NCI-H1048 (cell line): Measurements from ENCODE around the gene MCEMP1.

Experiments used
- DNase-seq: peaks from one replicate; lab custom pipeline; 2025; lab: John Stamatoyannopoulos, UW

The MCEMP1 gene

DNA sequence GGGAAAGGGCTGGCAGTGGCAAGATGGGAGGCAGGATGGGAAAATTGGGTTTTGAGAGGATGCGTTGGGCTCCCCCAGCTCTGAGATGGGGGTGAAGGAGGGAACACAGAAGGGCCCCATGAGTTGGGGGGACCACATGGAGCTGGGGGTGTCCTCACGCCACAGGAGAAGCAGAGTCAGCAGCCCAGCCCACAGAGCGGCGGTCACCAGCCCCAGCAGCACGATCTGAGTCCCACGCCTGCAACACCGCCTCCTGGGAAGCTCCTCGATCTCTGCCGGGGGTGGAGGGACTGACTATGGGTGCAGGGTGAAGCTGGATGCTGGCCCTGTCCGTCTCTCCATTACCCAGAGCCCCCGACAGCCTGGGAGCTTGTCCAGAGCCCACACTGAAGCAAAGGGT, 21.7 kb downstream of the MCEMP1 start:
- no peak for DNase-seq

DNA sequence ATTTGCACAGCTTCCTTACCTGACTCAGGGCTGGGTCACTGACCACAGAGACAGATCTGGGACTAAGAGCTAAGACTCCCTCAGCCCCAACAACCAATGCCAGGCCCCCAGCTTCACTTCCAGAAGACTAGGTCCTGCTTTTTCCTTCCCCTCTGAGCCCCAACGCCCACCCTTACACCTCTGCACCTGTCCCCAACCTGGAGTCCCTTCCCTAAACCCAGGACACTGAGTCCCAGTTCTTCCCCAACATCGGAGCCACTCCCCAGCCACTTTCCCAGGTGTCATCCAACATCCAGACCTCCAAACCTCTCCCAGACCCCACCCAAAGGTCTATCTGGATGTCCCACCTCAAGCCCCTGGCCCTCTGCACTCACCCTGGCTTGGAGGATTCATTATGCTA, 22.1 kb downstream of the MCEMP1 start:
- DNase-seq = no peak

DNA sequence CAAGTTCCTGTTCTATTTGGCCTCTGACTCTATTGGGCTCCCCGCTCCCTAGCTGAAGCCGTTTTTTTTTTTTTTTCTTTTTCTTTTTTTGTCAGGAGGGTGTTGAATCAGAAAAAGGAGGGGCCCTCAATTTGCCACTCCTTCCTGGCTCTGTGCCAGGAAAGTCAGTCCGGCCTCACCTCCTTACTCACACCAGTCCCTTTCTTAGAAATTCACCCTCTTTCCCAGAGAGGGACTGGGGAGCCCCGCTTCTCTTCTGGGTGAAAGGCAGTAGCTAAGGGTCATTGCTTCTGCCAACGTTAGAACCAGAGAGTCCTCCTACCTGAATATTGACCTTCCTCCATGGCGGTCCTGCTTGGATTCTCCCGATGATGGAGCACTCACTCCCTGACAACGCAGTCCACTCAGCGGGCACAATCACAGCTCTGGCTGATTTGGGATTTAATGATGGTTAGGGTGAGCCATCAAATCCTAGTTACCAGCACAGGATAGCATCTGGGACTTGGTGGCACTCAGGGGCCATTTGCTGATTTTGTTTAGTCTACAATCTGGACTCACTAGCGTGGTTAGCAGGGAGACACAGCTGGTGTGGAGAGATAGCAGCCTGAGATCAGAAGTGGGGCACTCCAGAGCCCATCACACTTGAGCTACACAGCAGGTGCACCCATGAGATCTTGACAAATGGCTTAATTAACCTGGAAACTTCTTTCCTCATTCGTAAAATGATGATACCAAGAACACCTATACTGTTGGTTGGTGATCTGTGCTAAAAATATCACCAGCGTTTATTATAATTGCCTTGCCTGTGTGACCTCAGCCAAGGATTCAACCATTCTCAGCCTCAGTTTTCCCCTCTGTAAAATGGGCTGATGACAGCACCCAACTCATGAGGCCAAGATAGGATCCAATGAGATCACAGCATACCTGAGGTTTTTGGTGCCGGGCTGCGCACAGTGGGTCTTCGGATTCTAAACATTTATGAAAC, 22.8 kb downstream of the MCEMP1 start:
- DNase-seq = no peak

DNA sequence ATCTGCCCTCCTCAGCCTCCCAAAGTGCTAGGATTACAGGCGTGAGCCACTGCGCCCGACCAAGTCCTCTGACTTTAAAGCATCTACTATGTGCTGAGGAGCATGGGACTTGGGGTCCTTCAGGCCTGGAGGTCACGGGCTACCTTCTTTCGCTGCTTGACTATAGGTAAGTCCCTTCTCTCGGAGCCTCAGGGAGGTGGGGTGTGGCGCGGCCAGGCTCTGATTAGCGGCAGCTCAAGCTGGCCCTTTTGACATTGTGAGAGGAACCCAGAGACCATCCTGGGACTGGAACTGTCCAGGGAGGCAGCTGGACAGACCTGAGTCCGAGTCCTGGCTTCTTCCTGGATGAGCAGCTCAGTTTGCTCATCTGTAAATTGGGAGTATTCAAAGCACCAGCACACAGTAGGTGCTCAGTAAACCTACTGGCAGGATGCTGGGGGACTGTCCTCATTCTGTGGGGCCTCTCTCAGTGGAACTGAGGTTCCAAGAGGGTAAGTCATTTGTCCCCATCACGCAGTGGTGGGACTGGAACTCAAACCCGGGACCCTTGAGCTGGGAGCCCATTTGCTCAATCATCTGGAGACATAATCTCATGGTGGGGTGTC, 24.3 kb downstream of the MCEMP1 start:
- no peak for DNase-seq

DNA sequence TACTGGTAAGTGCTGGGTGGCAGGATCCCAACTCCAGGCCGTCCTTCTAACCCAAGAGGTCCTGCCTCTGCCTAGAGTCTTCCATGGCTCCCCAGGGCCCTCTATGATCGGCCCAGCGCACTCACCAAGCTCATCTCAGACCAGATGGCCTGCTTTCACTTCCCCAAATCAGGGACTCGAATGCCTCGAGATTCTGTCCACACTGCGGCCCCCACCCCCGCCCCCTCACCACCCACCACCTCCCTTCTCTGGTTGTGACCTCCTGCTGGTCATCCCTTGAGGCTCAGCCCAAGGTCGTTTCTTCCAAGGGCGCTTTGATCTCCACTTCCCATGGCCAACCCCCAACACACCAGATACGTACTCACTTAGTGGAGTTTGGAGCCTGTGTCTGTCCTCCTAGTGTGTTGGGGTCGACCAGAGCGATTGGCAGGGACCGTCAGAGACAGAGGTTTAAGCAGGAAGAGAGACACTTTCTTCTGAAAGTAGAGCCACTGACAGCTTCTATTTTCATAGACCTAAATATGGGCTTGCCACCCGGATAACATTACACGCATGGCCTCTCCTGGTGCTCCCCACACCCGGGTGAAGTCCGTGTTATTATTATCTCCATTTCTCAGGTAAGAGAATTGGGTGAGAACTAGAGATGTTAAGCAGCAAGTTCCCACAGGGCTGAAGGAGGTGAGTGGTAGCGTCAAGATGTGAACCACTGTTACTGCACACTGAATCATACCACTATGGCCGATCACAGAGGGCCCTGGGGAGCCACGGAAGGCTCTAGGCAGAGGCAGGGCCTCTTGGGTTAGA, 25.0 kb downstream of the MCEMP1 start, which contains the start of gene FCER2:
Gene FCER2 (minus strand): TSS at position 478 of the 804 bp plus-strand sequence. CDS start 2,371 bp downstream, outside the sequence.
- no peak for DNase-seq

DNA sequence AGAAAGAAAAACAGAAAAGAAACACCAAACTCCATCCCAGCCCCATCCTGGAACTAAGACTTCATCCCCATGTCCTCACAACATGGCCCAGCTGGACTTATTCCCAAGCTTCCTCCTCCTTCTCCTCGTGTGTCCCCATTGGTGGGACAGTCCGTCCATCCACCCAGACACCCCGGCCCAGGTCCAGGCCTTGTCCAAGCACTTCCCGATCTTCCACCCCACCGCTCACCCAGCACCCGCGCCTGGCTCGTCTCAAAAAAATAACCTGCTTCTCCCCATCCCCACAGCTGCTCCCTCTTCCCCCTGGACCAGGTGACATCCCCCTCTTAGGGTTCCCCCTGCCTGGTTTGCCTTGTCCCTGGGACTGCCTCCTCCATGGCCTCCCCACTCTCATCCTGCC, 26.4 kb downstream of the MCEMP1 start:
- DNase-seq = no peak

DNA sequence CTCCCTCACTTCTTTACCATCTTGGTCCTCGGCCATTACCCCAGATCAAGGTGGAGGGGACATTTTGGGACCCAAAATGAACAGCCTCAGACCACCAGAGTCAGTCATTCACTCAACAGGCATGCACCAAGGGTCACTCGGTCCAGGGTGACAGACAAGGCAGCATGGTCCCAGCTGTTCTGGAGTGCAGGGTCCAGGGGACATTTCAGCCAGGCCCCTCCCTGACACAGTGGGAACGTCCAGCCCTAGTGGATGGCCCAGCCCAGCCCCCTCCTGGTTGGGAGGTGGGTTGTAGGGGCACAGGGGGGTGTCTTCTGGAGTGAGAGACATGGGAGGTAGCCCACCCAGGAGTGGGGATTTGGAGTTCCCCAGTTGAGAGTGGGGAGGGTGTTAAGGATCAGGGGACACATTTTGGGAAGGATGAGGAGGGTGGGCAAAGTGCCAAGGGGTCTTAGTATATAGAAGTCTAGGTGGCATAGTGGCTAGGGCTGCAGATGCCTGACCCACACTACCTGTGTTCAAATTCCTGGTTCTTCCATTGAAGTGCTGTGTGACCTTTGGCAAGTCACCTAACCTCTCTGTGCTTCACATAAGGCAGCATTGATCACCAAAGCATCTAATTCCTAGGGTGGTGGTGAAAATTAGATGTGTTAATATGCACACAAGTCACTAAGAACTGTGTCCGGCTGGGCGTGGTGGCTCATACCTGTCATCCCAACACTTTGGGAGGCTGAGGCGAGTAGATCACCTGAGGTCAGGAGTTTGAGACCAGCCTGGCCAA, 27.6 kb downstream of the MCEMP1 start:
- no peak for DNase-seq

DNA sequence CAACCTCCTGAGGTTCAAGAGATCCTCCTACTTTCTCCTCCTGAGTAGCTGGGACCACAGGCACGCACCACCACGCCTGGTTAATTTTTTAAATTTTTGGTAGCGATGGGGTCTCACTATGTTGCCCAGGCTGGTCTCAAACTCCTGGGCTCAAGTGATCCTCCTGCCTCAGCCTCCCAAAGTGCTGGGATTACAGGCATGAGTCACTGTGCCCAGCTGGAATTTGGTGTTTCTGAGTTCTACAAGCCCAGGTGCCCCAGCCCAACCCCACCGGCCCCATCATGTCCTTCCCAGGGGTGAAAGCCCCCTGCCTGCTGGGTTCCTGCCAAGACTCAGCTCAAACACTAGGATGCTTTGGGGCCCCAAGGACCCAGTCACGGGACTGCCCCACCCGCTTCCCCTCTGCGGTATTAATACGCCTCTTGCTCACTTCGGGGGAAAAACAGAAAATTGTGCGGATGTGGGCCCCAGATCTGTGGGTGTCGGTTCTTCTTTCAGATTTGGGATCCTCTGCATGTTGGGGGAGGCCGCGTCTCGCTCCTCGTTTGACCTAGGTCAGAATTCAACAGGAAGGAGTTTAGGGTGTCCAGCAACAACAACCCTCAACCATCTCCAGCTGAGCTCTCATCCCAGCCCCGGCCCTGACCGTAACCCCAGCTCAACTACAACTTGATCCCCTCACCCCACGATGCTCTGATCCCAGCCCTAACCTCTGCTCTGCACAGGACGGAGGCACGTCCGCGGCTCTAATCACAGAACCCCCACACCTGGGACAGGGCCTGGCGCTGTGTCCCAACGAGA, 28.7 kb downstream of the MCEMP1 start:
- DNase-seq = no peak

DNA sequence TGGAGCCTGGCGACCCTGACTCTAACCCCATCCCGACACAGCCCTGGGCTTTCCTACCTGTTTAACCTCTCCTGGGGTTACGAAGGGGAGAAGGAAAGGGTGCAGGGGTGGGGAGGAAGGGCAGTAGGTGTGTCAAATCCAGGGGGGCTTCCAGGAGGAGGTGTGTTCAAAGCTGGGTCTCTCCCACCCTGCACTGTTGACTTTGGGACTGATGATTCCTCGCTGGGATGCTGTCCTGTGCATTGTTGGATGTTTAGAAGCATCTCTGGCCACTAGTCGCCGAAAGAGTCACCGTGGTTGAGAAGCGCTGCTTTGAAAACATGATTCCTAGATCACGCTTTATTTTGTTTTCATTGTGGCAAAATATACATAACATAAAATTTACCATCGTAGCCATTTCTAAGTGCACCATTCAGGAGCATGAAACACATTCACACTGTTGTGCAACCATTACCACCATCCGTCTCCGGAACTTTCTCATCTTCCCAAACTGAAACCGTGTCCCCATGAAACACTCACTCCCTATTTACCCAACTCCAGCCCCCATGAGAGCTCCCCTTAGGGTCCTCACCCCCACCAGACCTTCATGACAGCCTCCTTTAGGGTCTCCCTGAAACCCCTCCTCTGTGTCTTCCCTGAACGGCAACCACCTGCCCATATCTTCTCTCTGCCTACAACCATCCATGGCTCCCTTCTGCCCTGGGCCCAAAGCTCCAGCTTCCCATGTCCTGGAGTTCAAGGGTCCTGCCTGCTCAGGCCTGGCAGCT, 29.5 kb downstream of the MCEMP1 start:
- no peak for DNase-seq

DNA sequence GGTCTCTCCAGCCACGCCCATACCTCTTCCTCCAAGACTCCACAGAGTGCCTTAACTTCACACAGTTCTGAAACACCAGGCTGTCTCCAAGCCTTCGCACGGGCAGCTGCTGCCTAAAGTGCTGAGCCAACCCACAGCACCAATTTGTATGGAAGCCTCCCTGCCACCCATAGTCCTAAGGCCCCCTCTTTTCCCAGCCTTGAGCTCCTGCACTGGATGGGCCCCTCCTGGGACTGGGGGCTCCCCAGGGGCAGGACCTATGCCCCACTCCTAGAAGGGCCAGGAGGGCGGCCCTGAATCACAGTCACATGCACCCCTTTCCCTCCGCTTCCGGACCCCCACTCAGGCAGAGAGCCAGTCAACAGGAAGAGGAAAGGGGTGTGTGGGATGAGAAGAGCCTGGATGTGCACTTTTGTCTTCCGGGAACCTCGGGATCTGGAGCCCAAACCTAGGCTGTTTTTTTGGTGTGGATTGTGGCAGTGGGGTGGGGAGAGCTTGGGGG, 30.1 kb downstream of the MCEMP1 start:
- no peak for DNase-seq

DNA sequence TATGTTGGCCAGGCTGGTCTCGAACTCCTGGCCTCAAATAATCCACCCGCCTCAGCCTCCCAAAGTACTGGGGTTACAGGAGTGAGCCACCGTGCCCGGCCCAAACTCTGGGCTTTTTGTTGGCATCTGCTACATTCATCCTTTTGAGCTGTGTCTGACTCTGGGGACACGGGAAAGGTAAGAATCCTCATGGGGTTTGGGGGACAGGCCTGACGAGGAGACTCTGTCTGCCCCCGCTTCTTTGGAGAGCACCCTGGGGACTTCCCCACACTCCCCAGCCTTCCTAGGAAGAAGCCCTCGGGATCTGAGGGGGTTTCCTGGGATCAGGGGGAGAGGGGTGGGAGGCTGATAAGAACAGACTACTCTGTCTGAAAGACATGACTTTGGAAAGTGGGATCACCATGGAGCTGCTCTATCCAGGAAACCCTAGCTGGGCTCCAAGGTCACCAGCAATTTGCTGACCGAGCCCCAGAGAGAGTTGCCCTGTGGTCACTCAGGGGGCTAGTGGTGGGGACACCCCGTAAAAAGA, 33.1 kb downstream of the MCEMP1 start:
- no peak for DNase-seq

DNA sequence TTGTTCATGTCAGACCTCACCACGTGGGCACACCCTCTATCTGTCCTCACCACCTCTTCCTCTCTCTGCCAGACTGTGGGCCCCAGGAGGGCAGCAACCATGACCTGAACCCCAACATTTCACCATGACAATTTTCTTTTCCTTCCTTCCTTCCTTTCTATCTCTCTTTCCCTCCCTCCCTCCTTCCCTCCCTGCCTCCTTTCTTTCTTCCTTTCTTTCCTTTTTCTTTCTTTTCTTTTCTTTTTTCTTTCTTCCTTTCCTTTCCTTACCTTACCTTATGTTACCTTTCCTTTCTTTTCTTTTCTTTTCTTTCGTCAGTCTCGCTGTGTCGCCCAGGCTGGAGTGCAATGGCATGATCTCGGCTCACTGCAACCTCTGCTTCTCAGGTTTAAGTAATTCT, 33.7 kb downstream of the MCEMP1 start:
- DNase-seq = no peak

DNA sequence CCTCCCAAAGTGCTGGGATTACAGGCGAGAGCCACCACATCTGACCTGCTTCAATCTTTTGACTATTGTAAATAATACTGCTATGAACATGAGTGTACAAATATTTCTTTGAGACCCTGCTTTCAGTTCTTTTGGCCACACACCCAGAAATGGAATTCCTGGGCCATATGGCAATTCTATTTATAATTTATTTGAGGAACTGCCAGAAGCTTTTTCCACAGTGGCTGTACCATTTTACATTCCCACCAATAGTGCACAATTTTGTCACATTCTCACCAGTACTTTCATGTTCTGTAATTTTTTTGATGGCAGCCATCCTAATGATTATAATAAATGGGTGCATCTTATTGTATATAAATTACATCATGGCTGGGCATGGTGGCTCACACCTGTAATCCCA, 38.8 kb downstream of the MCEMP1 start:
- no peak for DNase-seq

DNA sequence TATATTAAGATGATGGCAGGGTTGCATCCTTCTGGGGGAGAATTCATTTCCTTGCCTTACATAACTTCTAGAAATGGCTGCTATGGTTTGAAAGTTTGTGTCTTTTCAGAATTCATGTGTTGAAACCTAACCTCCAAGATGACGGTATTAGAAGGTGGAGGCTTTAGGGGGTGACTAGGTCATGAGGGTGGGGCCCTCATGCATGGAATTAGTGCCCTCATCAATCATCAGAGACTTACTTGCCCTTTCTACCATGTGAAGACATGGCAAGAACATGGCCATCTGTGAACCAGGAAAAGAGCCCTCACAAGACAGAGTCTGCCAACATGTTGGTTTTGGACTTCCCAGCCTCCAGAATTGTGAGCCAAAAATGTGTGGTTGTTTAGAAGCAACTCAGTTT, 39.9 kb downstream of the MCEMP1 start:
- DNase-seq = no peak

DNA sequence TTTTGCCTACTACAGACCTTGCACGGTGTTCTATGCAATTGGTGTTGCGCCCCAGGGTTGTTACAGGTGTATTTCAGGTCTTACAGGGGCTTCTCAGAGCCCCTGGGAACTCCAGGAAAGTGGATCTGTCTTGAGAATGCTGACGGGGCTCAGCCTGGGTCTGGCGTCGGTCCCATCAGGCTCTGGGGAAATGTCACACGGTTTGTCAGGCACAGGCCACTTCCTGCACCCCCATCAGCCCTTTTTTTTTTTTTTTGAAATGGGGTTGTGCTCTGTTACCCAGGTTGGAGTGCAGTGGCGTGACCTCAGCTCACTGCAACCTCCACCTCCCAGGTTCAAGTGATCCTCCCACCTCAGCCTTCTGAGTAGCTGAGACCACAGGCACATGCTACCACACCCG, 41.8 kb downstream of the MCEMP1 start:
- no peak for DNase-seq

DNA sequence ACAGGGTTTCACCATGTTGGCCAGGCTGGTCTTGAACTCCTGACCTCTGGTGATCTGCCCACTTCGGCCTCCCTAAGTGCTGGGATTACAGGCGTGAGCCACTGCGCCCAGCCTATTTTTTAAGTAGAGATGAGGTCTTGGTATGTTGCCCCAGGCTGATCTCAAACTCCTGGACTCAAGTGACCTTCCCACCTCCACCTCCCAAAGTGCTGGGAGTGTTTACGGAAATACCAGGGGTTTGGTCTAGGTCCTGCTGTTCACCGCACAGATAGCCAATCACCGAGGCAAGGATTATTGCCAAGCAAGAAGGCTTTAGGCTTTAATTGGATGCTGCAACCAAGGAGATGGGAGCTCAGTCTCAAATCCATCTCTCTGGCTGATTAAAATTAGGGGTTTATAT, 43.5 kb downstream of the MCEMP1 start:
- DNase-seq = no peak

DNA sequence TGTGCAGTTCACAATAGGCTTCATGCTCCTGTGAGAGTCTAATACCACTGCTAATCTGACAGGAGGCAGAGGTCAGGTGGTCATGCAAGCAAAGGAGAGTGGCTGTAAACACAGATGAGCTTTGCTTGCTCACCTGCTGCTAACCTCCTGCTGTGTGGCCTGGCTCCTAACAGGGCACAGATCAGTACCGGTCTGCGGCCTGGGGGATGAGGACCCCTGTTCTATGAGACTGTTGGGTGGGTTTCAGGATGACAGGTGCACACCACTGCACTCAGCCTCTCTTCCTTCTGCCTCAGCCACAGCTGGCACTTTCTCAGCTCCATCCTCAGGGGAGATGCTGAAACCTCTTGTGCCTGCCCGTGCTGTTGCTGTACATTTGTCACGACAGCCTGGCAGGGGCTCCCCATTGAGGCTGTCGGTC, 45.4 kb downstream of the MCEMP1 start:
- DNase-seq = no peak

DNA sequence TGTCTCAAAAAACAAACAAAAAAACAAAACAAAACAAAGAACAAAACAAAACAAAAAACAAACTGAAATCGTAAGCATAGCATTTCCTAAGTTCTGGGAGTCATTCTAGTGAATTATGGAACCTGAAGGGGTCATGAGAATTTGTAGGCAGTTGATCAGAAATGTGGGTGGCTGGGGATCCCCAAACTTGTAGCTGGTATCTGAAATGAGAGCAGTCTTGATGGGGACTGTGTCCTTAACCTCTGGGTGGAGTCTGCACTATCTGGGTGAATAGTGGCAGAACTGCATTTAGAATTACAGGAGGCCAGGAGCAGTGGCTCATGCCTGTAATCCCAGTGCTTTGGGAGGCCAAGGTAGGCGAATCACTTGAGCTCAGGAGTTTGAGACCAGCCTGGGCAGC, 48.9 kb downstream of the MCEMP1 start:
- no peak for DNase-seq

DNA sequence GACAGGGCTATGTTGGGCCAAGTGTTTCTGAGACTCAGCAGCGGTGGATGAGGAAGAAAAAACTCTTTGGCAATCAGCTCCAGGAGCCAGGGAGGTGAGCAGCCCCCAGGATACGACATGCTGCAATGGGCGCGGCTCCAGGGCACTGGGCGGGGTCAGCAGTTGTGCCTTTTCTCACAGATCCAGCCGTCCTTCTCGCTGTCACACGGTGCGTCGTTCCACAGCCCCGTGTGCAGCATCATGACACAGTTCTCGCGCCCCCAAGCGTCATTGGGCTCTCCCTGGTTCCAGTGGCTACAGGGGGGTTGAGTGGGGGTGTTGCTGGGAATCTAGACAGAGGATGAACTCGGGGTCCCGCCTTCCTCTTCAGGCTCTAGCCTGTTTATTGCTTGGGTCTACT, 52.3 kb downstream of the MCEMP1 start:
- no peak for DNase-seq
